BE2C (cell line): ENCODE data around the gene EGFL6.
"Not testable (repeated sequence)": the region's sequence is repeated elsewhere in the genome, so short reads cannot be mapped to it uniquely, and the experiment has no call there.

Source experiments
- DNase-seq: peaks from one replicate; pipeline ENCODE4 v3.0.0-alpha.2; 2020
- H3K27me3 ChIP-seq: fragments of 250-450 bp; sonication (Bioruptor Pico); 2 replicates; pipeline ENCODE4 v1.5.1; 2020; ENCODE audit warnings: mild to moderate bottlenecking
- H3K36me3 ChIP-seq: fragments of 250-450 bp; sonication (Bioruptor Pico); 2 replicates; pipeline ENCODE4 v1.5.1; 2020; ENCODE audit warnings: mild to moderate bottlenecking
- H3K4me1 ChIP-seq: fragments of 250-450 bp; sonication (Bioruptor Pico); 2 replicates; pipeline ENCODE4 v1.5.1; 2020
- H3K4me3 ChIP-seq: 2 replicates; pipeline ENCODE4 v1.5.1; 2011; ENCODE audit warnings: low read depth, low read length
- H3K9me3 ChIP-seq: fragments of 250-450 bp; sonication (Bioruptor Pico); 2 replicates; pipeline ENCODE4 v1.5.1; 2020
- CTCF ChIP-seq: IDR thresholded peaks from 2 replicates; pipeline ENCODE4 v1.5.1; 2012; ENCODE audit warnings: mild to moderate bottlenecking, low read depth, low read length

The EGFL6 gene

GRCh38 chrX:13620207-13620606, 50.8 kb downstream of the EGFL6 start:
- H3K4me3 ChIP-seq = no peak overlapping the region
- no peaks in the 10 kb centered on the region for H3K36me3 ChIP-seq
- no peak for TF ChIP-seq CTCF
- H3K9me3 ChIP-seq = no peaks in the 10 kb centered on the region
- no peaks in the 10 kb centered on the region for H3K27me3 ChIP-seq
- no peak for DNase-seq
- H3K4me1 ChIP-seq = no peaks in the 10 kb centered on the region

DNA sequence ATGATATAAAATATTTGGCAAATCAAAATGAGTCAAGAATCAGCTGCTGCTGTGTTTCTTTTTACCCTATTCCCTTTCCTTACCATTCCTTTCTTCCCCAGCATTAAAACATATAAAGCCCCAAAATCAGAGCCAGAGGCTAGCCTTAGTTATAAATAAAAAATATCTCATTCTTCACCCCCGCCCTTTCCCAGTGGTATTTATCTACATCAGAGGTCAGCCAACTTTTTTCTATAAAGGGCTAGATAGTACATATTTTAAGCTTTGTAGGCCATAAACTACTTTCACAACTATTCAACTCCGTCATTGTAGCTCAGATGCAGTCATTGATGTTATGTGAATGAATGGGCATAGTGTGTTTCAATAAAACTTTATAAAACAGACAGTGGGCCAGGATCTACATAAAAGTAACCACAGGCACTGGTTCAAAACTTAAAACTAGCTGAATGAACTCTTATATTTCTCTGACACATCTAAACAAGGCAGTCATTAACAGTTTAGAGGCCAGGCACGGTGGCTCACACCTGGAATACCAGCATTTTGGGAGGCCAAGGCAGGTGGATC, 53.1 kb downstream of the EGFL6 start:
- Histone ChIP-seq H3K27me3 (peaks cover 7% of the 10 kb centered on the region; the same call in 1 of the 2 replicates), H3K4me1 (no peaks in the 10 kb centered on the region), H3K36me3 (no peaks in the 10 kb centered on the region), H3K4me3 (no peak overlapping the region), H3K9me3 (no peaks in the 10 kb centered on the region)
- no peak for DNase-seq
- no peak for TF ChIP-seq CTCF

DNA sequence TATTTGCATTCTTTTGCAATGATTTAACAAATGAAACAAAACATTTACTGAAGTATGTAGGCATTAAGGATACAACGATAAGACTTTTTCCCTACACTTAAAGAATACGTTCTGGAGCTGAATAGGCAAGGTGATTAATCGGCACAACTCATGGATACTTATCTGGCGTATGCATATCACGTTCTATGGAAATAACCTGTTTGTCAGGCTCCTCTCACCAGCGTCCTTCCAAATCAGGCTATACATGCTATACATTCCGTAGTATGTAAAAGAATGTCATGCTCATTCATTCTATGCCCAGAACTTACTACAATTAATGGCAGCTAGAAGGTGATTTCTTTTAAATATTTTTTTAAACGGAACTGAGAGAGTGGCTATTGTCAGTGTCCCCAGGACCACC, 57.9 kb downstream of the EGFL6 start:
- H3K4me3 ChIP-seq = no peak overlapping the region
- H3K9me3 ChIP-seq = no peaks in the 10 kb centered on the region
- DNase-seq = no peak
- H3K27me3 ChIP-seq = peaks cover 7% of the 10 kb centered on the region; the same call in 1 of the 2 replicates
- no peaks in the 10 kb centered on the region for H3K36me3 ChIP-seq
- TF ChIP-seq CTCF = no peak
- no peaks in the 10 kb centered on the region for H3K4me1 ChIP-seq

GRCh38 chrX:13637224-13637623, 67.8 kb downstream of the EGFL6 start:
- H3K4me1 ChIP-seq, DNase-seq, H3K4me3 ChIP-seq, H3K9me3 ChIP-seq, H3K27me3 ChIP-seq, H3K36me3 ChIP-seq: not testable (repeated sequence)

- Histone ChIP-seq H3K4me3 (no peak overlapping the region), H3K4me1 (no peaks in the 10 kb centered on the region), H3K27me3 (no peaks in the 10 kb centered on the region), H3K36me3 (no peaks in the 10 kb centered on the region), H3K9me3 (no peaks in the 10 kb centered on the region)
- no peak for TF ChIP-seq CTCF
- DNase-seq = no peak
Observed at GRCh38 chrX:13638021-13638420, 68.6 kb downstream of the EGFL6 start.

- no peak for DNase-seq
- H3K27me3 ChIP-seq = no peaks in the 10 kb centered on the region
- no peaks in the 10 kb centered on the region for H3K9me3 ChIP-seq
- TF ChIP-seq CTCF = no peak
- H3K36me3 ChIP-seq = no peaks in the 10 kb centered on the region
- no peak overlapping the region for H3K4me3 ChIP-seq
- no peaks in the 10 kb centered on the region for H3K4me1 ChIP-seq
Observed at GRCh38 chrX:13638826-13639225, 69.4 kb downstream of the EGFL6 start.

- not testable (repeated sequence) for H3K4me1 ChIP-seq, DNase-seq, H3K36me3 ChIP-seq, H3K27me3 ChIP-seq, H3K9me3 ChIP-seq, H3K4me3 ChIP-seq
Observed at GRCh38 chrX:13641684-13642083, 72.3 kb downstream of the EGFL6 start.
